NCI-H2171 (cell line): Measurements from ENCODE around the gene BLCAP.
A peak's percentile ranks its signal among the peaks of the same experiment; 100 is the strongest.

Experiments
- DNase-seq: peaks from one replicate; lab custom pipeline; 2025; lab: John Stamatoyannopoulos, UW

Gene BLCAP

GRCh38 chr20:37529968-37530600, 2.4 kb upstream of the BLCAP start:
- DNase-seq = no peak

DNA sequence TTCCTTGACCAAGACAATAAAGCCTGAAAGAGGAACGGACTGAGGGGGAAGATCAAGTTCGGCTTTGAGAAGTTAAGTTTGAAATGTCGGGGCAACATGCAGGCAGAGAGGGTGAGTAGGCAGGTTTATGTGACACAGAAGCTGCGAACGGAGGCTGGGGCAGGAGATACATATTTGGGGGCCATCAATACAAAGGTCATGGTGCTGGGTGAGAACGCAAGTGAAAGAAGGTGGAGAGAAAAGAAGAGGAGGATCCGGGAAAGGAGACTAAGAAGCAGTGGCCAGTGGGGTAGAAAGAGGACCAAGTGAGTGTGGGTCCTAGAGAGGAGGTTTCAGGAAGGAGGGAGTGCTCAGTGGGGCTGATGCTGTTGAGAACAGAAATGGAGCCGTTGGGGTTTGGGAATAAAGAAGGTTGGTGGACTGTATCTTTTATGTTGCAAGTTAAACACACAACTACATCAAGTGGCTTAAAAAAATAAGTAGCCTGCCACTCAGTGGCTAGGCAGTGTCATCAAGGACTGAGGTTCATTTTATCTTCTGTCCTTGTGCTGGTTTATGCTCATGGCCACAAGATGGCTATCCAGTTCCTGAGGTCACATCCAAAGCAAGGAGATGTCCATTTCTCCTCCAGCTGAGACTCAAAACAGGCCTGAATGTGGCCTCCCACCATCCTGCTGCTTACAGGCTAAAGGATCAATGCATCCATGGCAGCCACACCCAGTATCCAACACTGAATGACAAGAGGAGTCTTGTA, 1.7 kb upstream of the BLCAP start:
- no peak for DNase-seq

DNA sequence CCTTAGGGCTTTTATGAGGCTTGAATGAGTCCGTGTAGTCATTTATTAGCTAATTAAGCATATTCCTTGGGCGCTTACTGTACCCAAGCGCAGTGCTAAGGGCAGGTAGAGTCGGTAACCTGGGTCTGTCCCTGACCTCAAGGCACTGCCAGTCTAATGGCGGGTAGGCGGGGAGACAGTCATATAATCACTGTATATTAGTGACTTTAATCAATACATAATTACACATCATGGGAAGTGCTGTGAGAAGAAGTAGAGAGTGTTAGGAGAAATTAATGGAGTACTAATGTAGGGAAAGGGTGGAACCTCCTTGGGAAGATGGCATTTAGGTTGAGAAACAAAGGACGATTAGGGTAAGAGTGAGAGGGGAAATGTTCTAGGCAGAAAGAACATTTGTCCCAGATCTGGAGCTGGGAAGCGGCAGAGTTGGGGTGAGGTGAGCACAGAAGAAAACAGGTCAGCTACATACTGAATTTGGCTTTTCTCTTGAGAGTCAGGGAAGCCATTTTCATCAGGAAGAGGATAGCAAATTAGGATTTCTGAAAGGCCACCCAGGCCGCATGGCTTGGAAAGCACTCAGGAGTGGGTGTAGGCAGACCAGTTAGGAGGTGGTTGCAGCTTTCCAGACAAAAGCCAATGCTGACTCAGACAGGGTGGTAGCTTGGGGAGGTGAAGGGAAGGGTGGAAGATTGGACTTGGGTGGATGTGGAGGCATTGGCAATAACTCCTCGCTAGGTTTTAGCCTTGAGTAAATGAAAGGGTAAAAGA, 954 bp upstream of the BLCAP start:
- DNase-seq = no peak

DNA sequence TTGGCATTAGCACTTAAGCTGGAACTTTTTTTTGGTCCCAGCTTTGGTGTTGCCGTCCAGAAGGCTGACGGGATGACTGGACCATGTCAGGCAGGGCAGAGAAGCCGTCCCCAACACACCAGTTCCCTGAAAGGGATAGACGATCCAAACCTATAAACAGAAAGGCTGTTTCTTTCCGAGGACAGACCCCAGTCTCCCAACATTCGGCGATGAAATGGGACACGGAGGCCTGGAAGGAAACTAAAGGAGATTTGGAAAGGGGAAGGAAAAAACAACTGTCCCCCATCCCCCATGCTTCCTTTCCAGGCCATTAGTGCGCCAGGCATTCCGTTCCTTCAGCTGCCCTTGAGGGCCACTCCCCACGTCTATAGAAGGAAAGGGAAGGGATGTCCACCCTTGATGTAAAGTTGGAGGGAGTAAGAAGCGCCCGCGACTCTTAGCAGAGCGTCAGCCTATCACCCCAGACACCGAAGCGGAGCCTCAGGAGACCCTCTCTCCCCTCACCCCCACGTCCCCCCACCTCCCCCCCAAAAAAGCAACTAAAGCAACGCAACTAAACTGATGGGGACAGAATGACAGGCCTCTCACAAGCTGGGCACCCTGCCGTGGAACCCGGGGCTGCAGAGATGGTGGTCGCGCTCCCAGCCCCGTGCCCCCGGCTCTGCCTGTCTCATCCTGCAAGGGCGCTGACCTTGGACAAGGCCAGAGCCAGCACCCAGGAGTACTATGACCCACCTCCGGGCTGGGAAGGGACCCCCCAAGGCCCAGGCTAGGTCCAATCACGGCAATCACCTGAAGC, 638 bp downstream of the BLCAP start:
- no peak for DNase-seq

- peak; percentile 68 for DNase-seq
Measured at GRCh38 chr20:37526238-37526838, 1.3 kb downstream of the BLCAP start.

- no peak for DNase-seq
Measured at GRCh38 chr20:37525810-37526209, 1.9 kb downstream of the BLCAP start.

DNA sequence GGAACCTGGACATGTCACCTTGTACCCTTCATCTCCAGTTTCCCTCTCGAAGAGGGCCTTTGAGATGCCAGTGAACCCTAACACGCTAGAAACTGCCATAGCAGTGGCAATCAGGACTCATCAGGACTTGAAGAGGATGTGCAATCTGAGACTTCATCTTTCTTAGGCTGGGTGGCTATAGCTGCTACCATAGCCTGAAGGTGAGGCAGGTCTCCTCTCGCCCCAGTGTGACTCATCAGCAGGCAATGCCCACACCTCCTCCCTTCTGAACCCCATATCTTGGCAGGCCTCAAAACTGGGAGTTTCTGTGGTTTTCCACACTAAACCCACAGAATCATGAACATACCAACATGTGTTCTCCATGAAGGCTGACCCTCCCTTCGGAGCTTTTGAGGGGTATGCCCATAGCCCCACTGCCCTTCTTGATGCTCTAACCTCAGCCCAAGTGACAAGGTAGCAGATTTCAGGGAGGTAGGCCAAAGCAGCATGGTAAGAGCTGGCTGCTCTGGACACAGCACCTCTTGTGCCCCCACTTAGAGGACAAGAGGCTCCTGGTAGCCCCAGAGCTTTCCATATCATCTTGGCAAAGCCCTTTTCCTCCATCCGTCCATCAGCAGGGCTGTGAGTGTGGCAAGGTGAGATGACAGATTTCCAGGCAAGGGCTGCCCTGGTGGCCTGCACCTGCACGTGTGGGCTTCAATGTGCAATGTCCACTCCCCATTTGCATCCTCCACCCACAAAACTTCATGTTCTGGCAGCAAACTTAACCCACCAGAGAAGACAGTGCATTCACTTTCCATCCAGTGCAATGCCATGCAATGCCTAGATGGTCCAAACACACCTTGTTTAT, 2.6 kb downstream of the BLCAP start:
- no peak for DNase-seq

- no peak for DNase-seq
Measured at GRCh38 chr20:37523911-37524700, 3.6 kb downstream of the BLCAP start.

DNA sequence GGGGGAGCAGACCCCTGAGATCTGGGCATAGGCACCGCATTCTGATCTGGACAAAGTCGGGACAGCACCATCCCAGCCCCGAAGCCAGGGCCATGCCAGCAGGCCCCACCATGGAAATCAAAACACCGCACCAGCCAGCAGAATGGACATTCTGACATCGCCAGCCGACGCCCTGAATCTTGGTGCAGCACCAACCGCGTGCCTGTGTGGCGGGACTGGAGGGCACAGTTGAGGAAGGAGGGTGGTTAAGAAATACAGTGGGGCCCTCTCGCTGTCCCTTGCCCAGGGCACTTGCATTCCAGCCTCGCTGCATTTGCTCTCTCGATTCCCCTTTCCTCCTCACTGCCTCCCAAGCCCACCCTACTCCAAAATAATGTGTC, 4.7 kb downstream of the BLCAP start:
- DNase-seq = no peak

- peak; percentile 42 for DNase-seq
Measured at GRCh38 chr20:37522260-37523011, 5.2 kb downstream of the BLCAP start.

- DNase-seq = no peak
Measured at GRCh38 chr20:37521061-37521771, 6.5 kb downstream of the BLCAP start, which contains the start of gene NNAT. NNAT (plus strand) TSS chr20:37521250; CDS start chr20:37521332, 82 bp downstream.

DNA sequence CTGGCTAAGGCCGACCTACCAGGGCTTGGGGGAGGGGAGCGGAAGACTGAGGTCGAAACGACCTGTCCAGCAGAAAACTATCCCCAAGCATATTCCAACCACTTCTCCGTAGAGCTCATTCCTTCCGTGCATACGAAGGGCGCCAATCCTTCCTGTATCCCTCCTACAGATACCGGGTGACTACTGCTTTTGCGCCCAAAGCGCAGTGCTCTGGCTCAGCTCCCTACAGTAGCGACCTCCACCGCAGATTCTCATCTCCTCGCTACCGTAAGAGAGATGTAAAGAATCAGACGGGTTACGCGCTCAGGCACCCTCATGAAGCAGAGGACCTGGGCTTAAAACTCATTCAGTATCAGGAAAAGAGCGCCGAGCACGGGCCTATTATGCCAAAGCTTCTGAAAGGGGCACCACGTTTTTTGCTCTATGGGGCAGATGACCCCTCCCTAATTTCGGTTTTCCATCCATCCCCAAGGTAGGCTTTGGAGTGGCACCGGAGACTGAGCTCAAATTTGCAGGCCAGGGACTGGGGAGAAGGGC, 7.2 kb downstream of the BLCAP start:
- DNase-seq = no peak

DNA sequence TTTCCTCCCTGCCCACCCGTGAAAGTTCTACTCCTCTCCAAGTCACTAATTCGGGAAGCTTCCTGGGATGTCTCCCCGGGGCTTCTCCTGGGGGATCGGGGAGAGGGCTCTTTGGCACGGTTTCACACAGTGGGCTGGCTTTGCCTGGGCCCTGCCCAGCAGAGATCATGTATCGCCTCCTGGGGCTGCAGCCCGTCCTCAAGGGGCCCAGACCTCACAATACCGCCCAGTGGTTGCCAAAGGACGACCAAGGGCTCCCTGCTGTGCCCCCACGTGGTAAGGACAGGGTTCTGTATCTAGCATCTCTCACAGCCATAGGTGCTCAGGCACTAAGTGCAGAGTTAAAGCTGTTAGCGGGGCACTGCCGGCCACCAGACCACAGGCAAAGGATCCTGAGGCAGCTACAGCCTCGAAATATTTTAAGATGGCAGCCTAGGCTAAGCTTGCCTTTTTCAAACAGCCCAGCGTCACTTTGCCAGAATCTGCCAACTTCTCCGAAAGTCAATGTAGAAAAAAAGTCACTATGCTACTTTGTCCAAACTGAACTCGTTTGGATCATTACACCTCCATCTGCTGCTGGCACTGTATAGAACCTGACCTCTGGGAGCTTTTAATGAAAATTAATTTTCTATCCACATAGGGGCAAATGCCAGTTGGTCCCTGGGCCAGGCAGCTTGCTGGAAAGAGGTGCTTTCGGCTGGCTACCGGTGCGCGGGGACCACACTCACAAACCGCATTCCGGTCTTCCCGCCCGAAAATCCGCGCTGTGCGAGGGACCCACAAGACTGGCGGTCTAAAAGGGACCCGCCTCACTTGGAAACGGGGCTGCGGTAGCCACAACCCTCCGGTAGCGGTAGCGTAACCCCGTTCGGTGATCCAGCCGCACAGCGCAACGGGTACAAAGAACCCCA, 7.9 kb downstream of the BLCAP start:
- DNase-seq = peak; percentile 31

DNA sequence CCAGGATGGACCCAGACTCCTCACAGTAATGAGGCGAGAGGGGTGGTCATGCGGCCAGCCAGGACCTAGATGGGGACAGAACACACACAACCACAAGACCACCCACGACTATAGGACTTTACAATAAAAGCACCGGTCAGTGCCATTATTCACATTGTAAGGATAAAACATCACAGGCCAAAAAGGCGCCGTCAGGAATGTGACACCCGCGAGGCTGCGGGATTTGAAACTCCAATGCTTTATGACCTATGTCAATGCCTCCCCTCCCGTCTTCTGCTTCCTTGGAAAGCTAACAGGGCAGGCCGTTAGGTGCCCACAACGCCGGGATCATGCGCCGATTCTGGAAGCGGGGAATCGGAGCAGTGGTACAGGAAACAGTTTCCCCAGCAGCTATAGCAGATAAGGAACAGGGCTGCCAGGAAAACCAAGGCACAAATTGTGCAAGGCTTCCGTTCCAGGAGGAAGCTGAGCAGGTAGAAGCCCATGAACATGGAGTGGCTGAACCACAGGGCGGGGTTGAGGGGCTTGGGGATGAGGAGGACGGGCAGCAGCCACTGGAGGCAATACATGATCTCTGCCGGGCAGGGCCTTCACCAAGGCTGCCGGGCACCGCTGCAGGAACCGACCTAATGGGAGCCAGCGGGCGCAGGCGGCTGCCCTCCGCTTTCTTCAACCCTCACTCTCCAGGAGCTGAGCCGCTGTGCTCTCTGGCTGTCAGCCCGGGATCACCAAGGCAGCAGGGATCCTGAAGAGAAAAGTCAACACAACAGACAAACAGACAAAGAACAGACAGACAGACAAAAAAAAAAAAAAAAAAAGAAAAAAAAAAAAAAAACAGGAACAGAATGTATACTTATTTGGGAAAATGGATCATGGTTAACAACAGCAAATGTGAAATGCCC, 8.8 kb downstream of the BLCAP start:
- no peak for DNase-seq

GRCh38 chr20:37518059-37518458, 9.6 kb downstream of the BLCAP start:
- DNase-seq = no peak
